Measurements from ENCODE around the gene MAML3. TPM values are rescaled to one million over a fixed set of nuclear protein-coding genes. Genes with fewer than 3 reads are reported as not detected.

The MAML3 gene
- total and polyA plus RNA-seq, 8 donors = 1.7 to 20.3 (median 8.4) TPM

DNA sequence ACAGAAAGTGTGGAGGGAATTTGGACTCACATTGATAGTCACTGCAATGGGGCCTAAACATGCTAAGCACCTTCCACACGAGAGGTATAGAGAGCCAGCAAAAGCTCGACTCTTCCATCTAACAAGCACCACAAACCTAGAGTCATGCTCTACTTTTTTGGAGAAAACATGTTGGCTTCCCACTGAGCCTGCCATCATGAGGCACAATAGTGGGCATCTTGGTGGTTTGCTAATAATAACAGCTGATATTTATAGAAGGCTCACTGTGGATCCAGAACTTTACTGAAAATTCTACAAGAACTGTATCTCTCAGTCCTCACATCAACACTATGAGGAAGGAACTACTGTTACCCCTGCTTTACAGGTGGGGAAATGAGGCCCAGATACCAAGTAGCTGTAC lies 26.6 kb downstream of the MAML3 start:
- H3K27me3 ChIP-seq = no peaks in the 10 kb centered on the region
- intact Hi-C loops (cut with DNase I; ENCODE audit: low total_unique reads) = no loop called here
- H3K4me3 ChIP-seq = no peak overlapping the region
- peaks cover 0 to 17% (median 3%) of the 10 kb centered on the region in 4 donors for H3K4me1 ChIP-seq
- TF ChIP-seq, protein P1, sequence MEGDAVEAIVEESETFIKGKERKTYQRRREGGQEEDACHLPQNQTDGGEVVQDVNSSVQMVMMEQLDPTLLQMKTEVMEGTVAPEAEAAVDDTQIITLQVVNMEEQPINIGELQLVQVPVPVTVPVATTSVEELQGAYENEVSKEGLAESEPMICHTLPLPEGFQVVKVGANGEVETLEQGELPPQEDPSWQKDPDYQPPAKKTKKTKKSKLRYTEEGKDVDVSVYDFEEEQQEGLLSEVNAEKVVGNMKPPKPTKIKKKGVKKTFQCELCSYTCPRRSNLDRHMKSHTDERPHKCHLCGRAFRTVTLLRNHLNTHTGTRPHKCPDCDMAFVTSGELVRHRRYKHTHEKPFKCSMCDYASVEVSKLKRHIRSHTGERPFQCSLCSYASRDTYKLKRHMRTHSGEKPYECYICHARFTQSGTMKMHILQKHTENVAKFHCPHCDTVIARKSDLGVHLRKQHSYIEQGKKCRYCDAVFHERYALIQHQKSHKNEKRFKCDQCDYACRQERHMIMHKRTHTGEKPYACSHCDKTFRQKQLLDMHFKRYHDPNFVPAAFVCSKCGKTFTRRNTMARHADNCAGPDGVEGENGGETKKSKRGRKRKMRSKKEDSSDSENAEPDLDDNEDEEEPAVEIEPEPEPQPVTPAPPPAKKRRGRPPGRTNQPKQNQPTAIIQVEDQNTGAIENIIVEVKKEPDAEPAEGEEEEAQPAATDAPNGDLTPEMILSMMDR (IDR thresholded peaks at IDR 0.05) = no peak
- no peak for TF ChIP-seq POLR2A (IDR thresholded peaks at IDR 0.05)
- no peak for TF ChIP-seq POLR2AphosphoS5 (IDR thresholded peaks at IDR 0.05)
- TF ChIP-seq EP300 (IDR thresholded peaks at IDR 0.05) = no peak
- no peak for DNase-seq
- no peaks in the 10 kb centered on the region for H3K9me3 ChIP-seq
- no peaks in the 10 kb centered on the region for H3K36me3 ChIP-seq
- WGBS, 5 donors = 83 to 95% (median 90%) methylated on average over 2 of the region's 2 CpGs
- H3K27ac ChIP-seq = no peak overlapping the region

DNA sequence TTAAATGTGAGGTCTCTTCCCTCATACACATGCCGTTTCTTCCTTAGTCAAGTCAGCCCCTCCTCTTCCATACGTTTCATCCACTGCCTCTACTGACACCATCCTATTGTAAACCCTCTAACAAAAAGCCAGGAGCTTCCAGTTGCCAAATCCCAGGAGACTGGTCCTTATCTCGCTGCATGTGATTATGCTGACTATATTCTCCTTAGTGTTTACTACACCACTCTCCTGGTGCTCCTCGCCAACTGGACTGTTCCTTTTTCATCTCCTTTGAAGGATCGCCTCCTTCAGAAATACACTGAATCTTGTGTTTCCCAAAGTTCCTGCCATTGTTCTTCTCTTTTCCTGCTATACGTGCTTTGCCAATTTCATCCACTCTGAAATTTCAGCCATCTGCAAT lies 27.7 kb downstream of the MAML3 start:
- 79 to 89% (median 81%) methylated on average over 6 of the region's 6 CpGs for WGBS, 5 donors
- no peak for DNase-seq
- intact Hi-C loops (cut with DNase I; ENCODE audit: low total_unique reads) = no loop called here
- TF ChIP-seq POLR2AphosphoS5 (IDR thresholded peaks at IDR 0.05) = no peak
- TF ChIP-seq EP300 (IDR thresholded peaks at IDR 0.05) = no peak
- TF ChIP-seq, protein P1 (IDR thresholded peaks at IDR 0.05) = no peak
- no peak for TF ChIP-seq POLR2A (IDR thresholded peaks at IDR 0.05)
- Histone ChIP-seq H3K27me3 (no peaks in the 10 kb centered on the region), H3K9me3 (no peaks in the 10 kb centered on the region), H3K36me3 (no peaks in the 10 kb centered on the region), H3K4me1 (peaks cover 0 to 10% (median under 1%) of the 10 kb centered on the region in 4 donors), H3K4me3 (no peak overlapping the region), H3K27ac (no peak overlapping the region)

DNA sequence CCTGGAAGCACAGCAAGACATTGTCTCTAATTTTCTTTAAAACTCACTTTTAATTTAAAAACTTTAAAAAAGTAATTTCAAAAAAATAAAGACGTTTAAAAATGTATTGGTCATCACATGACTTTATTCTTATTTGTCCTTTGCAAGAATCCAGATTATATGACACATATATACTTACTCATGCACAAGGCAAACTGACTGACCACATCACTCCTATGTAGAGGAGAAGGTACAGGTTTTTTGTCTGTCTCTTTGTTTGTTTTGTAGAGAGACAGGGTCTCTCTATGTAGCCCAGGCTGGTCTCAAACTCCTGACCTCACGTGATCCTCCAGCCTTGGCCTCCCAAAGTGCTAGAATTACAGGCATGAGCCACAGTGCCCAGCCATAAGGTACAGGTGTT lies 28.6 kb downstream of the MAML3 start:
- Histone ChIP-seq H3K36me3 (no peaks in the 10 kb centered on the region), H3K27ac (no peak overlapping the region), H3K27me3 (no peaks in the 10 kb centered on the region), H3K4me1 (peaks cover 0 to 10% (median 5%) of the 10 kb centered on the region in 4 donors), H3K4me3 (no peak overlapping the region), H3K9me3 (no peaks in the 10 kb centered on the region)
- 76 to 89% (median 83%) methylated on average over 2 of the region's 2 CpGs for WGBS, 5 donors
- DNase-seq = no peak
- TF ChIP-seq, protein P1 (IDR thresholded peaks at IDR 0.05) = no peak
- TF ChIP-seq EP300 (IDR thresholded peaks at IDR 0.05) = no peak
- no peak for TF ChIP-seq POLR2A (IDR thresholded peaks at IDR 0.05)
- TF ChIP-seq POLR2AphosphoS5 (IDR thresholded peaks at IDR 0.05) = no peak
- intact Hi-C loops (cut with DNase I; ENCODE audit: low total_unique reads) = no loop called here

DNA sequence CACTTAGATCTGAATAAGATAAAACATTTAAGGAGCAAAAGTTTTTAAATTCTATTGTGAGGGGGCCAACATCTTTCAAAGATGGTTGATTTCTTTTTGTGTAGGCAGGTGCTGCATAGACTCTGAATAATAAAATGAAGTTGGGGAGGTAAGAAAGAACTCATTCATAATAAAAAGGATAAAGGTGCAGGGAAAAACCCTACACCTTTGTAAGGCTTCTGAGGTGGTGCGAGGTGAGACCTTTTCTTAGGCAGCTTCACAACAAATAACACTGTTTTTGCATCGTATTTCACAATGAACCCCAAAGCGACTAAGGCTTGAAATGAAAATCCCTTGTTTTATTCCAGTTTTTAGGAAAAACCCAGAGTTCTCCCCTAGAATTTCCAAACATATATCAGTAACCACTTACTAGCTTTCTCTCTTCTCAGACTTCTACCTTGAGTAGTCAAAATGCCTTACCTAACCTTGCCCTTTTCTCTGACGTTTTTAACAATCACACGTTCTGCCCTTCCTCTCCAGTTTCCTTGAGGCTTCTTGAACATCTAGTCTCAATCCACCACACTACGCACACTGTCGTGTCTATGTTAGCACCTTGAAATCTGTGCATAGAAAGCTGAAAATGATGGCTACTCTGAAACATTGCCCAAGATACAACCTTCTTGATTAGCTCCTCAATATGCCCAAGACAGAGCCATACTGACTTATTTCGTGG lies 30.2 kb downstream of the MAML3 start:
- H3K4me3 ChIP-seq = no peak overlapping the region
- no peaks in the 10 kb centered on the region for H3K36me3 ChIP-seq
- intact Hi-C loops (cut with DNase I; ENCODE audit: low total_unique reads) = no loop called here
- TF ChIP-seq POLR2A (IDR thresholded peaks at IDR 0.05) (no peak), POLR2AphosphoS5 (IDR thresholded peaks at IDR 0.05) (no peak), EP300 (IDR thresholded peaks at IDR 0.05) (no peak)
- TF ChIP-seq, protein P1 (IDR thresholded peaks at IDR 0.05) = no peak
- no peak overlapping the region for H3K27ac ChIP-seq
- DNase-seq = no peak
- WGBS, 5 donors = 80 to 89% (median 85%) methylated on average over 8 of the region's 8 CpGs
- H3K4me1 ChIP-seq = peaks cover 0 to 10% (median 4%) of the 10 kb centered on the region in 4 donors
- no peaks in the 10 kb centered on the region for H3K27me3 ChIP-seq
- no peaks in the 10 kb centered on the region for H3K9me3 ChIP-seq
